DND-41 (cell line): ENCODE results near the gene XRCC5.

Experiments
- CTCF ChIP-seq: IDR thresholded peaks from 2 replicates; pipeline ENCODE4 v1.5.1; 2012; ENCODE audit warnings: borderline replicate concordance, low read length, moderate library complexity, mild to moderate bottlenecking; ENCODE audit not compliant: poor library complexity, severe bottlenecking; ENCODE audit errors: extremely low read depth
- EZH2 ChIP-seq: IDR thresholded peaks from 3 replicates; pipeline ENCODE4 v1.6.1; 2012; ENCODE audit warnings: borderline replicate concordance, low read depth, mild to moderate bottlenecking, moderate library complexity, low read length, inconsistent platforms; ENCODE audit not compliant: severe bottlenecking

GRCh38 chr2:216170076-216170763, 61.1 kb downstream of the XRCC5 start:
- TF ChIP-seq CTCF (no peak), EZH2 (no peak)
